ENCODE results near the gene TPSD1.

Gene TPSD1

DNA sequence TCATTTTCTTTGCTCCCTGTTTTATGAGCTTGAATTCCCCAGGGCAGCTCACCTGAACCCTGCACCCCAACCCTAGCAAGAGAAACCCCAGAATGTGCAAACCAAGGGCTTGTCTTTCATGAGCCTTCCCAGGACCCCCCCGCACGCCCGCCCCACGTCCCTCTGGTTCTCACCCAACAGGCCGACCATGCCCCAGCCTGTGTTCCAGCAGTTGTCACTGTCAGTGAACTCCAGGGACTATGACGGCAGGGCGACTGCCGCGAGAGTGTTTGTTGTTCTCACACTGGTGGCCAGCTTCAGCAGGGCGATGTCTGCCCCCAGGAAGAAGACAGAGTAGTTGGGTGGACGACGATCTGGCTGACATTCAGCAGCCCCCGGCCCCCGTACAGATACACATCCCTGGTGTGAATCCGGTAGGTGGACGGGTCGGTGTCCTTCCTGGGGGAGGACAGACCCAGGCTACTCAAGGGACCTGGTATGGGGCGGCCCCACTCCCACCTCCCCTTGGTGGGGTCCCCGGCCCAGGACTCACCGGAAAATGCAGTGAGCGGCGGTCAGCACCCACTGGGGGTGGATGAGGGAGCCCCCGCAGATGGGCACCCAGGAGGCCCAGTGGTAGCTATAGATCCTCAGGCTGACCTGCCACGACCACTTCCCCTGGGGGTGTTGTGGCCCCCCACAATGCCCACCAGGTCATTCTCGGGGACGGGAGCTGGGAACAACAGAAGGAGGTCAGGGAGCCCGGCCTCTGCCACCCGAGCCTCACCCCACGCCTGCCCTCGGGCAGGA lies 20.1 kb downstream of the TPSD1 start:
- no peaks in the 10 kb centered on the region for H3K9me3 ChIP-seq (ENCODE audit: insufficient read depth, low read length)
- no peak overlapping the region for H3K9ac ChIP-seq (ENCODE audit: low read length)
- TF ChIP-seq CTCF (IDR thresholded peaks at IDR 0.05; ENCODE audit: insufficient read depth, low read length, poor library complexity, severe bottlenecking) (no peak), EZH2phosphoT487 (conservative IDR thresholded peaks at IDR 0.05; ENCODE audit: low read length) (no peak)
- no peak overlapping the region for H2AFZ ChIP-seq (ENCODE audit: low read depth, low read length, severe bottlenecking)
- H3K4me2 ChIP-seq (ENCODE audit: low read depth, low read length, poor library complexity, severe bottlenecking), result no peak overlapping the region
- H3K79me2 ChIP-seq (ENCODE audit: insufficient read depth, low read length), result no peaks in the 10 kb centered on the region
- no peaks in the 10 kb centered on the region for H3K36me3 ChIP-seq (ENCODE audit: low read length)
- H3K4me3 ChIP-seq (ENCODE audit: insufficient read depth, low read length, poor library complexity, severe bottlenecking), result no peak overlapping the region
- H4K20me1 ChIP-seq (ENCODE audit: low read depth, low read length), result no peaks in the 10 kb centered on the region
- no peaks in the 10 kb centered on the region for H3K27me3 ChIP-seq (ENCODE audit: low read length)
- H3F3A ChIP-seq (ENCODE audit: insufficient read depth), result peaks cover 5% of the 10 kb centered on the region; the same call in 1 of the 2 replicates
- no peak overlapping the region for H3K27ac ChIP-seq (ENCODE audit: low read depth, low read length)
- H3K9me2 ChIP-seq (replicated peaks; ENCODE audit: insufficient read depth, low read length), result no peaks in the 10 kb centered on the region

GRCh38 chr16:1276580-1276878 lies 20.7 kb downstream of the TPSD1 start:
- Histone ChIP-seq H3F3A (ENCODE audit: insufficient read depth) (peaks cover 5% of the 10 kb centered on the region; the same call in 1 of the 2 replicates), H3K4me3 (ENCODE audit: insufficient read depth, low read length, poor library complexity, severe bottlenecking) (no peak overlapping the region), H4K20me1 (ENCODE audit: low read depth, low read length) (no peaks in the 10 kb centered on the region)

DNA sequence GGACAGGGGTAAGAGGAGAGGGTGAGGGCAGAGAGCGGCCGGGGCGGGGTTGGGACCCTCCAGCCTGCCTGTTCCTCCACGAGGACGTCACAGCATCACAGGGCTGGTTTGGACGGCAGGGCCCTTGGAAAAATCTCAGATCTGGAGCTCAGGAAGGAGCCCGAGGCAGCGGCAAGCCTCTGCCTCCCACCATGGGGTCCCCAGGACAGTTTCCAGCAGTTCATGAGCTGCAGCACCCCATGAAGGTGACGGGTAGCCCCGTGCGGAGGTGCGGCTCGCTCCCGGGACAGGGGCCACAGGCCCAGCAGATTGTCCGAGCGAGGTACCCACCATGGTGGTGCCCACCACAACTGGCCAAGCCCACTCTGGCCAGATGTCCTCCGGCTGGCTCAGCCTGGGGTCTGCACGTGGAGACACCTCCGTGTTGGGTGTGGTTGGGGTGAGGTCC lies 21.3 kb downstream of the TPSD1 start:
- H3K9me3 ChIP-seq (ENCODE audit: insufficient read depth, low read length), result no peaks in the 10 kb centered on the region
- H4K20me1 ChIP-seq (ENCODE audit: low read depth, low read length), result no peaks in the 10 kb centered on the region
- H3F3A ChIP-seq (ENCODE audit: insufficient read depth), result peaks cover 3% of the 10 kb centered on the region; the same call in 1 of the 2 replicates
- no peak overlapping the region for H3K9ac ChIP-seq (ENCODE audit: low read length)
- no peak for TF ChIP-seq CTCF (IDR thresholded peaks at IDR 0.05; ENCODE audit: insufficient read depth, low read length, poor library complexity, severe bottlenecking)
- TF ChIP-seq EZH2phosphoT487 (conservative IDR thresholded peaks at IDR 0.05; ENCODE audit: low read length), result no peak
- no peak overlapping the region for H3K4me2 ChIP-seq (ENCODE audit: low read depth, low read length, poor library complexity, severe bottlenecking)
- no peaks in the 10 kb centered on the region for H3K9me2 ChIP-seq (replicated peaks; ENCODE audit: insufficient read depth, low read length)
- H2AFZ ChIP-seq (ENCODE audit: low read depth, low read length, severe bottlenecking), result no peak overlapping the region
- H3K36me3 ChIP-seq (ENCODE audit: low read length), result no peaks in the 10 kb centered on the region
- no peaks in the 10 kb centered on the region for H3K79me2 ChIP-seq (ENCODE audit: insufficient read depth, low read length)
- H3K4me3 ChIP-seq (ENCODE audit: insufficient read depth, low read length, poor library complexity, severe bottlenecking), result no peak overlapping the region
- no peak overlapping the region for H3K27ac ChIP-seq (ENCODE audit: low read depth, low read length)
- no peaks in the 10 kb centered on the region for H3K27me3 ChIP-seq (ENCODE audit: low read length)

More at GRCh38 chr16:1276580-1276878, 20.7 kb downstream of the TPSD1 start:
- no peaks in the 10 kb centered on the region for H3K9me2 ChIP-seq (replicated peaks; ENCODE audit: insufficient read depth, low read length)
- no peaks in the 10 kb centered on the region for H3K27me3 ChIP-seq (ENCODE audit: low read length)
- no peak for TF ChIP-seq CTCF (IDR thresholded peaks at IDR 0.05; ENCODE audit: insufficient read depth, low read length, poor library complexity, severe bottlenecking)
- no peak for TF ChIP-seq EZH2phosphoT487 (conservative IDR thresholded peaks at IDR 0.05; ENCODE audit: low read length)
- H2AFZ ChIP-seq (ENCODE audit: low read depth, low read length, severe bottlenecking), result no peak overlapping the region
- H3K36me3 ChIP-seq (ENCODE audit: low read length), result no peaks in the 10 kb centered on the region
- no peaks in the 10 kb centered on the region for H3K79me2 ChIP-seq (ENCODE audit: insufficient read depth, low read length)
- H3K9me3 ChIP-seq (ENCODE audit: insufficient read depth, low read length), result no peaks in the 10 kb centered on the region
- H3K9ac ChIP-seq (ENCODE audit: low read length), result no peak overlapping the region
- no peak overlapping the region for H3K27ac ChIP-seq (ENCODE audit: low read depth, low read length)
- H3K4me2 ChIP-seq (ENCODE audit: low read depth, low read length, poor library complexity, severe bottlenecking), result no peak overlapping the region

All from SU-DHL-6 (cell line).